Stimulated activated CD4-positive, alpha-beta T cell treated with anti-CD3 and anti-CD28 coated beads, Interleukin-2, amount 100 ng/mL, for 4 hours (primary cell): ENCODE results near the gene NPM3.

Experiments
- DNase-seq: peaks from one replicate; pipeline ENCODE4 v3.0.0-alpha.2; 2020; ENCODE audit warnings: low read depth

The NPM3 gene

GRCh38 chr10:101758858-101759257 is 24.4 kb downstream of the NPM3 start:
- no peak for DNase-seq

DNA sequence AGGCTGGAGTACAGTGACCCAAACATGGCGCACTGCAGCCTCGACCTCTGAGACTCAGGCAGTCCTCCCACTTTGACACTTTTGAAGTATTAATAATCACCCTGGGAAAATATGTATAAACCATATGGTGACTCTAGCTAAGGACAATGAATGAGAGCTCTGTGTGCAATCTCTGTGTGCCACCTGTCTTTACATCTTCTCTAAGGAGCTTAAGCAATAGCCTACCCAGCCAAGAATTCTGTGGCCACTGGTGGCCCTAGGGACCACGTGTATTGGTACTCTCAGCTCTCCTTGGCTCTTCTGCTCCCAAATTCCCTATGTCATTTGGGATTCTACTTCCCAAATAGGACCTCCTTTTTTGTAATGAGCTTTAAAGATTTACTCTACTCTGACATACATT is 31.0 kb downstream of the NPM3 start:
- no peak for DNase-seq

DNA sequence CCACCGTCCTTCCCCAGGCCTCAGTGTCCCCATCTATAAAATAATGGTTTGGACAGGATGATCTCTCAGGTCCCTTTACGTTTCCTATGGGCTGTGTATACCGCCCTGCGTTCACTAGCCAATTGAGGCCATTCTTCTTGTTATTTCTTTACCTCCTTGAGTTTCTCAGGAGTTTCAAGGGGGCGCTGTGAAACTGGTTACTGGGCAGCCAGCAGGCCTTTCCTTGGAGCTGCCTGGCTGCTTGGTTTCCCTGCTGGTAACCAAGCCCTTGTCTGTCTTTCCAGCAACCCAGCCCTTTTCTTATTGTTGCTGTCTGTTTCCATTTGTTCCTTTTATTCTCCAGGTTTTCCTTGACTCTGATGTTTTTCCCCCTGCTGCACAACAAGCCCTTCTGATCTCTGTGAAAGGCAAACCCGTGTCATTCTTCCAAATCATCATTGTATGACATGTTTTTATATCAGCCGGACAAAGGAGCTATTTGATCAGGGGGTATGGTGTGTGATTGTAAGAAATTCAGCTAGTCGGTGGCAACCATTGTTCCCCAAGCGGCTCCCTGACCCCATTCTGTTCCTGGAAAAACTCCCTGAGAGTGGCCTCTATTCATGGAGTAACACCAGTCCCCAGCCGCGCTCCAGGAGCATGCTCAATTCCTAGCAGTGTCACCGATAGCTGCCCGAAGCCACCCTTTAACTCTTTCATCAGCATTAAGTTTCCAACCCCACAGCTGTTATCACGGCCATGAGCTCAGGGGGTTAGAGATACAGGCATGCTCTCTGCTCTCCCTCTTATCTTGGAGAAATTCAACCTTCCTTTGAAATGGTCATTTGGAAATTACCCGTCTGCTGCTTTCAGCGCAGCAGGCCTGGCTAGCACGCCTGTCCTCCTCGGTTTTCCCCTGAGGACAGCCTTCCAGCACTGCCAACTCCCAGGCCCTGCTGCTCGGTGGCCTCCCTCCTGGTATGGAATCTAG is 33.9 kb downstream of the NPM3 start:
- no peak for DNase-seq

GRCh38 chr10:101748496-101748895 is 34.8 kb downstream of the NPM3 start:
- no peak for DNase-seq

GRCh38 chr10:101745074-101745696 is 38.1 kb downstream of the NPM3 start:
- no peak for DNase-seq

GRCh38 chr10:101744267-101744666 is 39.0 kb downstream of the NPM3 start:
- no peak for DNase-seq

GRCh38 chr10:101741938-101742337 is 41.3 kb downstream of the NPM3 start:
- no peak for DNase-seq

- no peak for DNase-seq
These were observed 46.6 kb downstream of the NPM3 start for GRCh38 chr10:101736666-101737065.

DNA sequence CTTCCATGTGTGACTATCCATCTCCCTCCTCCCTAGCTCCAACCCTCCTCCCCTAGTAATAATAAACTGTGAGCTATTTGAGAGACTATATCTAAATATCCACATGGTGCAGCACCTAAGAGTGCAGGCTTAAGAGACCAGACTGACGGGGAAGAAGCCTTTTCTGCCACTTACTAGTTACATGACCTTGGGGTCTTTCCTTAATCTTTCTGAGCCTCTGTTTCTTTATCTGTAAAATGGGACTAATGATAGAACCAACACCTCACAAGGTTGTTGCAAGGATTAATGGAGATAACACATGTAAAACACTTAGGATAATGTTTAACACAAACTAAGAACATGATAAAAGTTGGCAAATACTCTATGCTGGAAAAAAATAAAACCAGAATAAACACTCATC is 51.1 kb downstream of the NPM3 start:
- no peak for DNase-seq
